K562 (cell line): ENCODE data around the gene SECISBP2. TPM values are rescaled to one million over a fixed set of nuclear protein-coding genes. Genes with fewer than 3 reads are reported as not detected.

Source experiments
- ATAC-seq: fragments of 200-7000 bp; cut with Tn5 transposase; 3 replicates; pipeline ENCODE4 v1.9.1; 2020; ENCODE audit warnings: moderate library complexity
- BruUV-seq: library from RNA; stranded (reverse); fragments of 400-500 nt; replicated peaks from 2 replicates; lab custom pipeline; 2021; lab: Mats Ljungman, UMichigan
- CTCF ChIA-PET: fragments of 300-600 bp; formaldehyde crosslinking; extraction: SDS; loops from one replicate; lab custom pipeline; 2021; ENCODE audit warnings: low intra/inter-chr PET ratio; lab: Yijun Ruan, JAX
- POLR2A ChIA-PET: fragments of 300-600, 350-650 bp; sonication (Branson Sonifier 250); formaldehyde crosslinking; extraction: SDS; loops from one replicate; lab custom pipeline; 2021; ENCODE audit warnings: antibody characterized with exemption, inconsistent platforms; lab: Yijun Ruan, JAX
- DNase-seq, 4 experiments: peaks; one replicate each; pipeline versions ENCODE4 v3.0.0 to v3.0.0-alpha.2; 2011 to 2018; ENCODE audit warnings: low spot score in 3 of 4, mixed read lengths in 3 of 4; ENCODE audit errors: extremely low read depth in 1 of 4
- FAIRE-seq: peaks from 2 replicates; lab custom pipeline; 2011; peaks lifted over from hg19 to GRCh38; lab: Jason Lieb, UNC
- H2AFZ ChIP-seq: 2 replicates; pipeline ENCODE4 v1.6.0; 2011; ENCODE audit warnings: low read depth, low read length, control low read depth, inconsistent platforms
- H3K27ac ChIP-seq: fragments of 200-600 bp; 3 replicates; pipeline ENCODE4 v1.8.0; 2011; ENCODE audit warnings: low read depth, mild to moderate bottlenecking, control low read depth, inconsistent platforms, low read length, moderate library complexity, mixed read lengths; ENCODE audit errors: extremely low read depth
- H3K27me3 ChIP-seq, 2 experiments: fragments of 300-600 bp in 1 of 2; 2 replicates in 1 of 2; 3 replicates in 1 of 2; pipeline versions ENCODE4 v1.6.0 to v1.8.0; 2011; ENCODE audit warnings: inconsistent platforms in 2 of 2, low read length in 2 of 2, mild to moderate bottlenecking in 1 of 2, mixed read lengths in 1 of 2, moderate library complexity in 1 of 2; ENCODE audit not compliant: control insufficient read depth in 2 of 2, insufficient read depth in 2 of 2
- H3K36me3 ChIP-seq: fragments of 300-600 bp; 3 replicates; pipeline ENCODE4 v1.8.0; 2011; ENCODE audit warnings: mild to moderate bottlenecking, low read length, inconsistent platforms; ENCODE audit not compliant: control insufficient read depth, insufficient read depth
- H3K4me1 ChIP-seq, 2 experiments: fragments of 200-600 bp in 1 of 2; replicated peaks in 1 of 2; 2 replicates in 1 of 2; 3 replicates in 1 of 2; pipeline versions ENCODE4 v1.5.1 to v1.8.0; 2011; ENCODE audit warnings: inconsistent platforms in 2 of 2, low read length in 2 of 2, mild to moderate bottlenecking in 1 of 2, mixed read lengths in 1 of 2, moderate library complexity in 1 of 2; ENCODE audit not compliant: control insufficient read depth in 2 of 2, insufficient read depth in 2 of 2
- H3K4me2 ChIP-seq: 2 replicates; pipeline ENCODE4 v1.6.1; 2011; ENCODE audit warnings: low read length, control low read depth, inconsistent platforms, mixed read lengths; ENCODE audit not compliant: insufficient read depth
- H3K4me3 ChIP-seq: fragments of 200-600 bp; sonication (generic), shearing (Covaris generic); 2 replicates; pipeline ENCODE4 v1.5.1; 2016; ENCODE audit warnings: control low read depth, inconsistent platforms
- H3K79me2 ChIP-seq: fragments of 200-600 bp; 3 replicates; pipeline ENCODE4 v1.8.0; 2011; ENCODE audit warnings: low read length, inconsistent platforms; ENCODE audit not compliant: control insufficient read depth, insufficient read depth
- H3K9ac ChIP-seq, 2 experiments: 2 replicates each; pipeline versions ENCODE4 v1.6.0 to v1.6.1; 2011; ENCODE audit warnings: low read depth in 2 of 2, low read length in 2 of 2, control low read depth in 1 of 2, inconsistent platforms in 1 of 2, mild to moderate bottlenecking in 1 of 2, mixed read lengths in 1 of 2; ENCODE audit not compliant: insufficient read depth in 1 of 2
- H3K9me1 ChIP-seq: one replicate; pipeline ENCODE4 v1.6.0; 2011; ENCODE audit warnings: inconsistent platforms, mild to moderate bottlenecking, low read length, moderate library complexity; ENCODE audit not compliant: control insufficient read depth, insufficient read depth
- H3K9me3 ChIP-seq: replicated peaks from 2 replicates; pipeline ENCODE4 v1.5.1; 2011; ENCODE audit warnings: low read depth, low read length, inconsistent platforms; ENCODE audit not compliant: control insufficient read depth, insufficient read depth
- H4K20me1 ChIP-seq: replicated peaks from 2 replicates; pipeline ENCODE4 v1.6.1; 2011; ENCODE audit warnings: low read length, inconsistent platforms, mixed read lengths; ENCODE audit not compliant: control insufficient read depth, insufficient read depth
- ARHGAP35 ChIP-seq: fragments of 450-650 bp; IDR thresholded peaks from 2 replicates; pipeline ENCODE4 v1.6.1; 2018; ENCODE audit not compliant: partially characterized antibody
- ARID3B ChIP-seq: fragments of 250-450 bp; sonication (Bioruptor Pico); IDR thresholded peaks from 2 replicates; pipeline ENCODE4 v1.4.0; 2020; ENCODE audit warnings: borderline replicate concordance
- CBX8 ChIP-seq: fragments of 200-600 bp; sonication (generic); IDR thresholded peaks from 2 replicates; pipeline ENCODE4 v1.6.1; 2012; ENCODE audit warnings: borderline replicate concordance, mixed run types, low read depth, mild to moderate bottlenecking, moderate library complexity, mixed read lengths, low read length, control low read depth, inconsistent platforms; ENCODE audit not compliant: poor library complexity, severe bottlenecking; ENCODE audit errors: extremely low read depth
- DIDO1 ChIP-seq: fragments of 450-650 bp; IDR thresholded peaks from 2 replicates; pipeline ENCODE4 v1.6.1; 2016; ENCODE audit warnings: low read depth, missing biosample characterization, missing genetic modification characterization
- KAT8 ChIP-seq: fragments of 450-650 bp; IDR thresholded peaks from 2 replicates; pipeline ENCODE4 v1.6.1; 2016; ENCODE audit warnings: low read depth, mild to moderate bottlenecking
- NCOA1 ChIP-seq: fragments of 450-650 bp; IDR thresholded peaks from 2 replicates; pipeline ENCODE4 v1.6.1; 2016; ENCODE audit warnings: low read depth
- NFATC3 ChIP-seq: fragments of 450-650 bp; IDR thresholded peaks from 2 replicates; pipeline ENCODE4 v1.6.1; 2017; ENCODE audit warnings: mild to moderate bottlenecking
- PATZ1 ChIP-seq: fragments of 250-450 bp; sonication (Bioruptor Pico); IDR thresholded peaks from 2 replicates; pipeline ENCODE4 v1.5.0; 2020; ENCODE audit warnings: mild to moderate bottlenecking, borderline replicate concordance
- PHB ChIP-seq: fragments of 250-450 bp; sonication (Bioruptor Pico); IDR thresholded peaks from 2 replicates; pipeline ENCODE4 v1.5.0; 2021
- POLR3G ChIP-seq: IDR thresholded peaks from 2 replicates; pipeline ENCODE4 v1.6.1; 2011; ENCODE audit not compliant: insufficient read length, insufficient replicate concordance; ENCODE audit errors: extremely low read depth
- PPARD ChIP-seq: fragments of 250-450 bp; sonication (Bioruptor Pico); IDR thresholded peaks from 2 replicates; pipeline ENCODE4 v1.8.0; 2022; ENCODE audit warnings: inconsistent platforms, mild to moderate bottlenecking, moderate library complexity
- PTRF ChIP-seq: fragments of 450-650 bp; IDR thresholded peaks from 2 replicates; pipeline ENCODE4 v1.6.1; 2016; ENCODE audit warnings: mild to moderate bottlenecking, missing genetic modification characterization, missing compliant biosample characterization
- RB1 ChIP-seq: fragments of 450-650 bp; IDR thresholded peaks from 2 replicates; pipeline ENCODE4 v1.6.1; 2017; ENCODE audit warnings: low read depth, mild to moderate bottlenecking
- STAT5A ChIP-seq: IDR thresholded peaks from 2 replicates; pipeline ENCODE4 v1.6.1; 2012; ENCODE audit warnings: low read length, inconsistent platforms, borderline replicate concordance
- TCF7L2 ChIP-seq: fragments of 150-350 bp; IDR thresholded peaks from 2 replicates; pipeline ENCODE4 v1.6.1; 2016; ENCODE audit warnings: low read depth, mild to moderate bottlenecking, low read length, moderate library complexity
- ZNF408 ChIP-seq: fragments of 250-450 bp; sonication (Bioruptor Pico); IDR thresholded peaks from 2 replicates; pipeline ENCODE4 v1.4.0; 2020; ENCODE audit warnings: low read depth, mild to moderate bottlenecking, moderate library complexity
- WGBS: fragments of 100-300 bp; shearing (Covaris generic); methylation state at CpG from one replicate; pipeline ENCODE4 v1.1.6; 2016; ENCODE audit warnings: low coverage, mixed read lengths; ENCODE audit not compliant: insufficient coverage; ENCODE audit errors: missing lambda C conversion rate; 5-methylcytosine and 5-hydroxymethylcytosine counted together
- in situ Hi-C: fragments of 300-500 bp; cut with MboI; formaldehyde crosslinking; loops from 4 replicates; pipeline ENCODE4 v1.15.0; 2018; ENCODE audit warnings: inconsistent platforms, mixed read lengths
- intact Hi-C: fragments of 100-400 bp; cut with micrococcal nuclease; formaldehyde crosslinking; loops from 2 replicates; pipeline ENCODE4 v1.14.2; 2022
- polyA plus RNA-seq, 8 experiments: library from polyadenylated mRNA; depleted of rRNA in 4 of 8; stranded (reverse) in 5 of 8; unstranded in 3 of 8; fragments of >200 nt; fragmentation: Nextera tagmentation in 2 of 8; fragmentation: Illumina TruSeq in 1 of 8; extraction: Ambion mirVana in 2 of 8; extraction: Trizol in 1 of 8; gene quantifications; 2 replicates each; pipeline versions ENCODE4 v1.2.1 to v1.2.3, GENCODE V29; 2011 to 2014; ENCODE audit warnings: inconsistent platforms in 1 of 8, missing spikeins in 1 of 8
- total RNA-seq, 7 experiments: library from RNA; depleted of rRNA in 6 of 7; stranded (reverse); fragments of >200 nt in 6 of 7; fragmentation: Illumina TruSeq in 2 of 7; extraction: Trizol in 2 of 7; gene quantifications; 2 replicates each; pipeline versions ENCODE4 v1.2.1 to v1.2.3, GENCODE V29; 2011 to 2021; ENCODE audit warnings: low replicate concordance in 1 of 7

SECISBP2 gene
- total and polyA plus RNA-seq, 9 of the 15 experiments (the other 6 are each of a cell fraction or from before 2014, with no cell fraction given): 3.2 to 41.6 (median 26.1) TPM

GRCh38 chr9:89383721-89384300, 65.5 kb downstream of the SECISBP2 start:
- no peaks in the 10 kb centered on the region for H3K9me1 ChIP-seq
- TF ChIP-seq DIDO1: no peak
- TF ChIP-seq PHB (CRISPR knock-in tag): no peak
- TF ChIP-seq NFATC3: no peak
- TF ChIP-seq ARHGAP35: no peak
- no peak for TF ChIP-seq STAT5A
- no peak for TF ChIP-seq PTRF (tag)
- no peak for TF ChIP-seq KAT8
- TF ChIP-seq RB1: no peak
- no peak for TF ChIP-seq NCOA1
- no peak for TF ChIP-seq ARID3B (CRISPR knock-in tag)
- TF ChIP-seq POLR3G: no peak
- no peak for TF ChIP-seq PATZ1 (CRISPR knock-in tag)
- TF ChIP-seq TCF7L2: no peak
- TF ChIP-seq CBX8: no peak
- TF ChIP-seq ZNF408: no peak
- TF ChIP-seq PPARD (CRISPR knock-in tag): no peak
- CTCF ChIA-PET: no interaction called here
- no peaks in the 10 kb centered on the region for H4K20me1 ChIP-seq
- H3K27me3 ChIP-seq: peaks cover 16 to 80% of the 10 kb centered on the region in 2 experiments
- no peak for DNase-seq
- no TSS peak for BruUV-seq
- no peak for ATAC-seq
- H3K79me2 ChIP-seq: no peaks in the 10 kb centered on the region
- POLR2A ChIA-PET: interaction anchor here (0.6 kb wide), 1 partner anchor 88 kb away, joined by 3 read pairs; no protein-coding TSS in a partner anchor
- no peak overlapping the region for H3K9ac ChIP-seq
- no peaks in the 10 kb centered on the region for H3K36me3 ChIP-seq
- intact Hi-C loops (no loop called here), in situ Hi-C loops (no loop called here)
- H3K27ac ChIP-seq: no peak overlapping the region
- no peak for FAIRE-seq
- H3K9me3 ChIP-seq: no peaks in the 10 kb centered on the region
- H3K4me3 ChIP-seq: no peak overlapping the region
- peaks cover 0 to 6% of the 10 kb centered on the region in 2 experiments; a peak in 2 of 5 replicates for H3K4me1 ChIP-seq
- no peak overlapping the region for H2AFZ ChIP-seq
- H3K4me2 ChIP-seq: no peak overlapping the region
- WGBS: 10% methylated on average over 19 of the region's 19 CpGs
